Skeletal muscle tissue (tissue), 4 donors: ENCODE results near the gene MRLN. TPM values are rescaled to one million over a fixed set of nuclear protein-coding genes. Genes with fewer than 3 reads are reported as not detected.

Source experiments
- H3K27ac ChIP-seq: one replicate; pipeline ENCODE4 v1.7.0; 2013; ENCODE audit warnings: mild to moderate bottlenecking, low read depth, low read length, inconsistent platforms
- H3K27me3 ChIP-seq, 3 donors: one replicate each; pipeline ENCODE4 v1.7.0; 2013; ENCODE audit warnings: low read length in 3 of 3; ENCODE audit not compliant: control insufficient read depth in 3 of 3, insufficient read depth in 3 of 3
- H3K36me3 ChIP-seq, 3 donors: one replicate each; pipeline ENCODE4 v1.7.0; 2013; ENCODE audit warnings: low read length in 3 of 3; ENCODE audit not compliant: control insufficient read depth in 3 of 3, insufficient read depth in 3 of 3
- H3K4me1 ChIP-seq, 3 donors: one replicate each; pipeline ENCODE4 v1.7.0; 2013; ENCODE audit warnings: low read length in 3 of 3, mild to moderate bottlenecking in 3 of 3; ENCODE audit not compliant: control insufficient read depth in 3 of 3, insufficient read depth in 3 of 3
- H3K4me3 ChIP-seq, 3 donors: one replicate each; pipeline ENCODE4 v1.7.0; 2013; ENCODE audit warnings: low read length in 3 of 3
- H3K9ac ChIP-seq, 3 donors: one replicate each; pipeline ENCODE4 v1.7.0; 2013; ENCODE audit warnings: low read length in 3 of 3, mild to moderate bottlenecking in 3 of 3, moderate library complexity in 2 of 3, low read depth in 1 of 3
- H3K9me3 ChIP-seq, 3 donors: one replicate each; pipeline ENCODE4 v1.7.0; 2013; ENCODE audit warnings: low read length in 3 of 3; ENCODE audit not compliant: control insufficient read depth in 3 of 3
- total RNA-seq: library from RNA; depleted of rRNA; stranded (reverse); fragments of >200 nt; gene quantifications from one replicate; pipeline ENCODE4 v1.2.3, GENCODE V29; 2014
- donor health status: Osteomylitis.

The MRLN gene
- total RNA-seq, 1 donor from 2014 or later, result 156 TPM

DNA sequence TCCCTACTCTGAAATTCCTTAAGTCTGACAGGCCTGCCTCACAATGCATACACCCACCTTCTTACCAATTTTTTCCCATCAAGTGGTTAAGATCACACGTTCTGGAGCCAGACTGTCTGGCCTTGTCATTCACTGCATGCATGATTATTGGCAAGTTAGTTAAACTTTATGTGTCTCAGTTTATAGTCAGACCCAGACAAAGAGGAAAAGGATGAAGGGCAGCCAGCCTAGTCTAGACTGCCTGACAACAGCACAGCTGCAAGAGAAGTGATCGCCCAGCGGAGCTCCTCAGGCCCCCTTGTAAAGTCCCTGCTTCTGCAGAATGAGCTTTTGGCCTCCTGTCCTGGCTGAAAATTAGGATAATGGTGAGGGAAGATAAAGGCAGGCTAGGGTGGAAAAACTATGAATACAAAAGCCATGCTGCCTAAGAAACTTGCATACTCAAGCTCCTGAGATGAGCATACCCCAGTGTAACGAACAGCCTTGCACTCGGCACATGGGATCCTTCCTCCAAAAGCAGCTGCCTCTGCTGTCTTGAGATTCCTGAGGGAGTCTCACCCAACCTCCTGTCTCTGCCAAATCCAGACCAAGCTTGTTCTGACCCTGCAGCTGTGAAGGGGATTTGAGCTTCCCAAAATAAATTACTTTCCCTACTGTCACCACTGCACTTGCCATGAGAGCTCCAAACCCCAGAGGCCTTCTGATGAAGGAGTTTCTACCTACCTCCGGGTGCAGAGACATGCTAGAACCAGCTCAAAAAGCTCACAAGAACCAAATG lies 26.7 kb upstream of the MRLN start:
- H3K27me3 ChIP-seq, result no peaks in the 10 kb centered on the region
- peaks cover 7 to 12% (median 10%) of the 10 kb centered on the region in 3 donors for H3K4me1 ChIP-seq
- no peaks in the 10 kb centered on the region for H3K36me3 ChIP-seq
- peak overlapping the region in 1 of 3 donors; percentile 15 for H3K4me3 ChIP-seq
- H3K27ac ChIP-seq, result peak overlapping the region; percentile 2
- no peak overlapping the region for H3K9ac ChIP-seq
- no peaks in the 10 kb centered on the region for H3K9me3 ChIP-seq

DNA sequence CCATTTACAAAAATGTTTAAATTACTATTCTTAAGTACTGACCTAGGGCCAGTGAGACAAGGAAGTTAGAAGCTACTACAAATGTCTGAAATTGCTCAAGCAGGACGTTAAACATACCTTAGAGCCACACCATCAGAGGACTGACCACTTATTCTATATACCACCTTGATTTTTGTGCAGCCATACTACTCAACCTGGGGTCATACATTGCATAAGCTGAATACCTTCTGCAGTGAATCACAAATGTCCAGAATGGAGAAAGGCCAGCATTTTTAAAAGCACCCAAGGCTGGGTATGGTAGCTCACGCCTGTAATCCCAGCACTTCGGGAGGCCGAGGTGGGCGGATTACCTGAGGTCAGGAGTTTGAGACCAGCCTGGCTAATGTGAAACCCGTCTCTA lies 21.2 kb upstream of the MRLN start:
- no peak overlapping the region for H3K27ac ChIP-seq
- H3K4me3 ChIP-seq, result no peak overlapping the region
- peaks cover 0 to 1% (median under 1%) of the 10 kb centered on the region in 3 donors for H3K4me1 ChIP-seq
- H3K27me3 ChIP-seq, result no peaks in the 10 kb centered on the region
- no peak overlapping the region for H3K9ac ChIP-seq
- H3K36me3 ChIP-seq, result no peaks in the 10 kb centered on the region
- H3K9me3 ChIP-seq, result no peaks in the 10 kb centered on the region

DNA sequence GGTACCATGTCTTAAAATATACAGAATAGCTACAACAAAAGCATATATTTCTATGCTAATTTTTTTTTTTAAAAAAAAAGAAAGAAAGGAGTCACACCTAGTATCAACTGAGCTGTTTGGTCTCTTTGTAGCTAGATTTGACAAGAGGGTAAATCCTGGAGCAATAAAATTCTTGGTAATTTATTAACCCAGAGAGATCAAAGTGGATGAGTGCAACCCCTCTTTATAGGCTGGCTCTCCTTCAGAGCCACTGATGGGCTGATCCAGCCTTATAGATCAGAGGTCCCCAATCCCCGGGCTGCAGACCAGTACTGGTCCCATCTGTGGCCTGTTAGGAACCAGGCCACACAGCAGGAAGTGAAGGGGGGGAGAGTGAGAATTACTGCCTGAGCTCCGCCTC lies 19.8 kb upstream of the MRLN start:
- Histone ChIP-seq H3K27ac (no peak overlapping the region), H3K36me3 (no peaks in the 10 kb centered on the region), H3K4me1 (no peaks in the 10 kb centered on the region), H3K9ac (no peak overlapping the region), H3K27me3 (no peaks in the 10 kb centered on the region), H3K9me3 (no peaks in the 10 kb centered on the region), H3K4me3 (no peak overlapping the region)

DNA sequence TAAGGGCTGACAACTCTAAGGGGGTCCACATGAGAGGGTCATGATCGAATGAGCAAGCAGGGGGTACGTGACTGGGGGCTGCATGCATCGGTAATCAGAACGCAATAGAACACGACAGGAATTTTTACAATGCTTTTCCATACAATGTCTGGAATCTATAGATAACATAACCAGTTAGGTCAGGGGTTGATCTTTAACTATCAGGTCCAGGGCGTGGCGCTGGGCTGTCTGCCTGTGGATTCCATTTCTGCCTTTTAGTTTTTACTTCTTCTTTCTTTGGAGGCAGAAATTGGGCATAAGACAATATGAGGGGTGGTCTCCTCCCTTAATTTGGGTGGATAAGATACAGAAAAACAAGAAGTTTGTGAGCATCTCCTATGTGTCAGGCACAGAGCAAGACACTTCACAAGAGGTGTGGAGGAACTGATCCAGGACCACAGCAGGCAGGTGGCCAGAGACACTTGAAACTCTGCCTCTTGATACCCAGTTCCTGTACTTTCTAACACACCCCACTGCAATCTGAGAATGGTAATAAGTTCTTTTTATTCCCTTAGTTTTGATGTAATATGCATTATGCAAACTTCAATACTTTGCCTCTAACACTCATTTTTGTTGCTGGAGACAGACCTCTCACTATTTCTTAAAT lies 18.0 kb upstream of the MRLN start:
- Histone ChIP-seq H3K9me3 (no peaks in the 10 kb centered on the region), H3K36me3 (no peaks in the 10 kb centered on the region), H3K4me3 (no peak overlapping the region), H3K4me1 (no peaks in the 10 kb centered on the region), H3K9ac (no peak overlapping the region), H3K27ac (no peak overlapping the region), H3K27me3 (no peaks in the 10 kb centered on the region)

DNA sequence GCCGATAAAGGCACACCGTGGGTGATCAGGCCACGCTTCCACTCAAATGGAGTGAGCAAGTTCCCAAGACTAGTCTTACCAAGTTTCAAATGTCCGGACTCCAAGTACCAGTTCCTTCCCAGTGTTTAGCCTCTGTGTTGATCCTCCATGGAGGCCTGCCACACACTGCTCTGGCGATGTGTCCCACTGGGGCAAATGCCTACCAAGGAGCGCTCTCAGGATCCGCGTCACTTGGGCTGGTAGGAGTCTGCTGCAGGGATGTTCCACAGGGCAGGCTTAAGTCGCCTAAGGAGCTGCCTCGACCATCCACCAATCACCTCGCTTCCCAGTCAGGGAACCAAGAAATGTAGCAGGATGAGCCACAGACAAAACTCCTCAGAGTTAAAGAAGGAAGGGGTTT lies 17.4 kb upstream of the MRLN start:
- Histone ChIP-seq H3K9ac (no peak overlapping the region), H3K4me1 (no peaks in the 10 kb centered on the region), H3K36me3 (no peaks in the 10 kb centered on the region), H3K4me3 (no peak overlapping the region), H3K27ac (no peak overlapping the region), H3K27me3 (no peaks in the 10 kb centered on the region), H3K9me3 (no peaks in the 10 kb centered on the region)

DNA sequence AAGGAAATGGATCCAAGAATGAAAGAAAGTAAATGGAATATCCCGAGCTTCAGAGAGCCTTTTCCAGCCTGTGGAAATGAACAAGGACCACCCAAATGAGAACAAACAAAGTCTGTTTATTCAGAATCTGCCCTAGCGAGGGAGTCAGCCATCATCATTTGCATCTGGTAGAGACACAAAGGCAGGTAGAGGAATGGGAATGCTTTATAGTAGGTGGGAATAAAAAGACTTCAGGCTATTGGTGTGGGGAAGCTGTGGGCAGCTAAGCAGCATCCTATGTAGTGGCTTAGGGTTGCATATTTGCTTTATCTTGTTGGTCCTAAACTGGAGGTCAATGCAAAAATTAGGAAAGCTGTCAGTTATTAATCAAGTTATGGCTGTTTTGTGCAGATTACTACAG lies 9.2 kb upstream of the MRLN start:
- Histone ChIP-seq H3K36me3 (no peaks in the 10 kb centered on the region), H3K9me3 (no peaks in the 10 kb centered on the region), H3K4me3 (no peak overlapping the region), H3K27me3 (no peaks in the 10 kb centered on the region), H3K27ac (no peak overlapping the region), H3K4me1 (no peaks in the 10 kb centered on the region), H3K9ac (no peak overlapping the region)

DNA sequence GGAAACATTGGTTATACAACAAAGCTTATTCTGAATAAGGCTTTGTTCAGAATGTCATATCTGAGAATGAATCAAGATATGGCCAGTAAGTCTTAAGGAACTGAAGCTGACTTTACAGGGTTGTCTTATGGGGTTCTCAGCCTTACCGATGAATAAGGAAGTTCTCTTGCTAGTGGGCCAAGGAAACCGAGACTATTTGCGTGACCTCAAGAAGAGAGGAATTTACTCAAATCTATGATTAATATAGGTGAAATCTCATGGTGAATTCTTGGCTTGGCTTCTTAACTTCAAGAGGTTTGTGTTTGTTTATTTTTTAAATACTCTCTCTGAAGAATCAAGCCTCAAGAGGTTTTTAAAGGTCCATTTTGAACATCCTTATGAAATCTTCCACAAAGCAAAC lies 4.7 kb upstream of the MRLN start:
- Histone ChIP-seq H3K4me1 (peaks cover 9 to 13% (median 9%) of the 10 kb centered on the region in 3 donors), H3K36me3 (no peaks in the 10 kb centered on the region), H3K9me3 (no peaks in the 10 kb centered on the region), H3K9ac (no peak overlapping the region), H3K27me3 (no peaks in the 10 kb centered on the region), H3K27ac (no peak overlapping the region), H3K4me3 (no peak overlapping the region)

DNA sequence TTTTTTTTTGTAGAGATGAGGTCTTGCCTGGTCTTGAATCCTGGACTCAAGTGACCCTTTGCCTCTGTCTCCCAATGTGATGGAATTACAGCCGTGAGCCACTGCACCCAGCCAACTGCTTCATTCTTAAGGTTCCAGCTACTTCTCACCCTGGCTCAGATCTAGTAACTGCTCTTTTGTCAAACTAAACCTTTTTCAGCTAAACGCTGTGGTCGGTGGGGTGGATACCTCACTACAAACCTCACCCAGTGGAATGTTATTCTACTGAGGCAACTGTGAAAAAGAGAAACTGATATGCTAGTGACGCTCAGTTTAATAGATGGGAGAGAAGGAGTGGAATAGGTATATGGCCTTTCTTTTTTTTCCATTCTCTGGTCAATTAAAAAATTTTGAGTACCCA lies 1.7 kb upstream of the MRLN start:
- Histone ChIP-seq H3K4me1 (peaks cover 12 to 21% (median 18%) of the 10 kb centered on the region in 3 donors), H3K9me3 (no peaks in the 10 kb centered on the region), H3K36me3 (no peaks in the 10 kb centered on the region), H3K4me3 (peak overlapping the region in 1 of 3 donors; percentile 50), H3K9ac (peak overlapping the region in 1 of 3 donors; percentile 54), H3K27me3 (no peaks in the 10 kb centered on the region), H3K27ac (peak overlapping the region; percentile 95)

DNA sequence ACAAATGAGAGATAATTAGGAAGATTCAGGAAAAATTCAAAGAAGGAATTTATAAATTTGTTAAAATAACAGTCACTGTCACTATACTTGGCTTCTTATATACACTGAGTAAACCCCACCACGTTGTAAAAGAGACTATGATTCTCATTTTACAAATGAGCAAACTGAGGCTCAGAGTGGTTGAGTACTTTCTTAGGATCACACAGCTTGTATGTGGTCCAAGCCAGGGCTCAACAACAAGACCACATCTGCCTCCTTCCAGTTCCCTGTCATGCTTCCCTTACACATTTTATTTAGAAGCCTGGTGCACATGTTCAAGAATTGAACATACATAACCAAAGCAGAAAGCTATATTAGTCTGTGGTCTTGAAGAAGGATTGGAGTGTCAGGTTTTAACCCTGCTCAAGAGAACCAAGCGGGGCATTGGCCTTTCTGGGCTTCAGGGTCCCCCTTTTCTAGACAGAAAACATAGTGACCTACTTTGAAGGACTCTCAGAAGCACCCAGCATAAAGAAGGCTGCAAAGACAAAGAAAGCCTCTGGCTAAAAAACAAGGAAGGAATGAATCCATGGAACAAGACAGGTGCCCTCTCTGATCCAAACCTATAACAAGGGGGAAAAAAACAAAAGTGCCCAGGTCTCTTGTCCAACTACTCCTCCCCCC lies 846 bp downstream of the MRLN start:
- Histone ChIP-seq H3K9ac (peak overlapping the region; percentile 83 to 98 (median 85)), H3K9me3 (no peaks in the 10 kb centered on the region), H3K27me3 (no peaks in the 10 kb centered on the region), H3K36me3 (no peaks in the 10 kb centered on the region), H3K4me1 (peaks cover 22 to 40% (median 30%) of the 10 kb centered on the region in 3 donors), H3K4me3 (peak overlapping the region; percentile 60 to 83 (median 76)), H3K27ac (peak overlapping the region; percentile 95)
